A549 (cell line): ENCODE data around the gene CNTNAP5. TPM values are rescaled to one million over a fixed set of nuclear protein-coding genes. Genes with fewer than 3 reads are reported as not detected.

Source experiments
- ATAC-seq, 2 experiments: fragments of 200-7000 bp in 1 of 2; fragments of >200 bp in 1 of 2; cut with Nextera tagmentation in 1 of 2; cut with Tn5 transposase in 1 of 2; 3 replicates each; pipeline versions ENCODE4 v1.8.0 to v1.9.1; 2018 to 2020; ENCODE audit warnings: mild to moderate bottlenecking in 1 of 2, moderate library complexity in 1 of 2
- CTCF ChIA-PET: fragments of 300-600 bp; sonication (Branson Sonifier 250); formaldehyde crosslinking; extraction: SDS; loops from one replicate; lab custom pipeline; 2021; ENCODE audit warnings: antibody characterized with exemption, inconsistent platforms; lab: Yijun Ruan, JAX
- POLR2A ChIA-PET: fragments of 350-600 bp; formaldehyde crosslinking; extraction: SDS; loops from one replicate; lab custom pipeline; 2021; ENCODE audit warnings: antibody characterized with exemption, inconsistent platforms; lab: Yijun Ruan, JAX
- DNase-seq, 2 experiments: peaks; one replicate each; pipeline versions ENCODE4 v3.0.0 to v3.0.0-alpha.2; 2011 to 2016; ENCODE audit warnings: low read depth in 1 of 2, low spot score in 1 of 2
- FAIRE-seq: peaks from 2 replicates; lab custom pipeline; 2011; peaks lifted over from hg19 to GRCh38; lab: Jason Lieb, UNC
- H3K27ac ChIP-seq, 2 experiments: fragments of >200 bp; sonication (Bioruptor Twin); formaldehyde crosslinking; 3 replicates each; pipeline ENCODE4 v1.5.1; 2016 to 2017
- H3K4me1 ChIP-seq: fragments of >200 bp; sonication (Bioruptor Twin); formaldehyde crosslinking; 3 replicates; pipeline ENCODE4 v1.6.1; 2016
- H3K4me2 ChIP-seq: fragments of >200 bp; sonication (Bioruptor Twin); formaldehyde crosslinking; 3 replicates; pipeline ENCODE4 v1.6.1; 2016
- H3K4me3 ChIP-seq: fragments of >200 bp; sonication (Bioruptor Twin); formaldehyde crosslinking; 3 replicates; pipeline ENCODE4 v1.5.1; 2016
- H3K9me3 ChIP-seq: fragments of >200 bp; sonication (Bioruptor Twin); formaldehyde crosslinking; 3 replicates; pipeline ENCODE4 v1.6.1; 2016
- BHLHE40 ChIP-seq: IDR thresholded peaks from 2 replicates; pipeline ENCODE4 v1.6.1; 2012; ENCODE audit warnings: low read depth, low read length, inconsistent platforms
- CBX2 ChIP-seq: fragments of 200-600 bp; sonication (generic); IDR thresholded peaks from 2 replicates; pipeline ENCODE4 v1.6.1; 2016; ENCODE audit warnings: low read depth, mild to moderate bottlenecking, borderline replicate concordance
- CHD2 ChIP-seq: fragments of 150-350 bp; IDR thresholded peaks from 2 replicates; pipeline ENCODE4 v1.6.1; 2014; ENCODE audit warnings: low read length; ENCODE audit not compliant: partially characterized antibody
- FOSB ChIP-seq: fragments of 250-450 bp; sonication (Bioruptor Pico); IDR thresholded peaks from 2 replicates; pipeline ENCODE4 v1.5.0; 2020; ENCODE audit warnings: mild to moderate bottlenecking, moderate library complexity
- FOSL2 ChIP-seq, 2 experiments: fragments of 450-650 bp in 1 of 2; fragments of >200 bp in 1 of 2; sonication (Bioruptor Twin) in 1 of 2; formaldehyde crosslinking; IDR thresholded peaks; 2 replicates each; pipeline versions ENCODE4 v1.5.0 to v1.6.1; 2016 to 2020; ENCODE audit warnings: mild to moderate bottlenecking in 1 of 2, moderate library complexity in 1 of 2
- GATA3 ChIP-seq: IDR thresholded peaks from 2 replicates; pipeline ENCODE4 v1.6.1; 2012; ENCODE audit warnings: borderline replicate concordance
- HDAC2 ChIP-seq: fragments of 200-600 bp; sonication (generic); IDR thresholded peaks from 2 replicates; pipeline ENCODE4 v1.6.1; 2016
- HOXB13 ChIP-seq: fragments of 250-450 bp; sonication (Bioruptor Pico); IDR thresholded peaks from 2 replicates; pipeline ENCODE4 v1.5.0; 2020; ENCODE audit warnings: low read depth, mild to moderate bottlenecking, moderate library complexity
- JUNB ChIP-seq: fragments of >200 bp; sonication (Bioruptor Twin); formaldehyde crosslinking; IDR thresholded peaks from 2 replicates; pipeline ENCODE4 v1.6.1; 2016
- KDM5A ChIP-seq: fragments of 200-600 bp; sonication (generic); IDR thresholded peaks from 2 replicates; pipeline ENCODE4 v1.6.1; 2016; ENCODE audit warnings: antibody characterized with exemption, mild to moderate bottlenecking
- MAZ ChIP-seq: fragments of 150-350 bp; IDR thresholded peaks from 2 replicates; pipeline ENCODE4 v1.6.1; 2014; ENCODE audit warnings: antibody characterized with exemption, low read depth, low read length, borderline replicate concordance
- NFE2L2 ChIP-seq: fragments of 150-350 bp; conservative IDR thresholded peaks from 2 replicates; pipeline ENCODE4 v1.6.1; 2014; ENCODE audit warnings: low read length
- NR3C1 ChIP-seq: fragments of >200 bp; sonication (Bioruptor Twin); formaldehyde crosslinking; IDR thresholded peaks from 3 replicates; pipeline ENCODE4 v1.6.1; 2017
- POLR2A ChIP-seq: IDR thresholded peaks from 2 replicates; pipeline ENCODE4 v1.6.1; 2012; ENCODE audit warnings: mild to moderate bottlenecking, low read length
- POLR2AphosphoS2 ChIP-seq: conservative IDR thresholded peaks from 2 replicates; pipeline ENCODE4 v1.6.1; 2012; ENCODE audit warnings: low read length, improper control_type of control experiment, inconsistent platforms
- RAD21 ChIP-seq, 2 experiments: fragments of >200 bp in 1 of 2; sonication (Bioruptor Twin) in 1 of 2; formaldehyde crosslinking in 1 of 2; IDR thresholded peaks in 1 of 2; conservative IDR thresholded peaks in 1 of 2; 2 replicates in 1 of 2; 3 replicates in 1 of 2; pipeline ENCODE4 v1.6.1; 2012 to 2018; ENCODE audit warnings: inconsistent platforms in 1 of 2
- RFX5 ChIP-seq: fragments of 450-650 bp; IDR thresholded peaks from 2 replicates; pipeline ENCODE4 v1.7.1; 2014; ENCODE audit warnings: antibody characterized with exemption, mild to moderate bottlenecking, moderate library complexity
- RNF2 ChIP-seq: fragments of 200-600 bp; sonication (generic); IDR thresholded peaks from 2 replicates; pipeline ENCODE4 v1.6.1; 2016; ENCODE audit warnings: low read depth, mild to moderate bottlenecking, antibody characterized with exemption, moderate library complexity, borderline replicate concordance
- SMC3 ChIP-seq: fragments of >200 bp; sonication (Bioruptor Twin); formaldehyde crosslinking; IDR thresholded peaks from 3 replicates; pipeline ENCODE4 v1.6.1; 2018; ENCODE audit warnings: inconsistent platforms
- SREBF2 ChIP-seq: fragments of 450-650 bp; IDR thresholded peaks from 2 replicates; pipeline ENCODE4 v1.6.1; 2014; ENCODE audit warnings: mild to moderate bottlenecking, moderate library complexity
- TFCP2L1 ChIP-seq: fragments of 250-450 bp; sonication (Bioruptor Pico); IDR thresholded peaks from 2 replicates; pipeline ENCODE4 v1.5.0; 2021; ENCODE audit warnings: mild to moderate bottlenecking
- TP53 ChIP-seq: fragments of 250-450 bp; sonication (Bioruptor Pico); IDR thresholded peaks from 2 replicates; pipeline ENCODE4 v1.5.0; 2021; ENCODE audit warnings: mild to moderate bottlenecking, moderate library complexity
- ZFP36 ChIP-seq: fragments of 450-650 bp; IDR thresholded peaks from 2 replicates; pipeline ENCODE4 v1.6.1; 2014; ENCODE audit warnings: borderline replicate concordance; ENCODE audit not compliant: partially characterized antibody
- ZSCAN20 ChIP-seq: fragments of 250-450 bp; sonication (Bioruptor Pico); IDR thresholded peaks from 2 replicates; pipeline ENCODE4 v1.8.0; 2022; ENCODE audit warnings: mild to moderate bottlenecking, moderate library complexity
- WGBS: methylation state at CpG from one replicate; pipeline ENCODE4 v1.1.6; 2017; ENCODE audit errors: missing lambda C conversion rate; 5-methylcytosine and 5-hydroxymethylcytosine counted together
- polyA plus RNA-seq, 4 experiments: library from polyadenylated mRNA; depleted of rRNA in 3 of 4; stranded (reverse); fragments of >200 nt; fragmentation: RNase III in 1 of 4; extraction: RNeasy Plus Mini Kit Qiagen cat#74134 plus additional on column Dnase treatment in 1 of 4; gene quantifications; 2 replicates in 3 of 4; 3 replicates in 1 of 4; pipeline ENCODE4 v1.2.3, GENCODE V29; 2011 to 2017
- TF ChIP-seq, protein P1 (sequence below): fragments of 150-350 bp; IDR thresholded peaks from 2 replicates; pipeline ENCODE4 v1.6.1; 2014; ENCODE audit warnings: low read depth, mild to moderate bottlenecking, low read length
- TF ChIP-seq, protein P2 (sequence below): IDR thresholded peaks from 2 replicates; pipeline ENCODE4 v1.6.1; 2012; ENCODE audit warnings: low read depth, borderline replicate concordance
- TF ChIP-seq, protein P3 (sequence below): fragments of 450-650 bp; IDR thresholded peaks from 2 replicates; pipeline ENCODE4 v1.6.1; 2014; ENCODE audit warnings: antibody characterized with exemption
- TF ChIP-seq, protein P4 (sequence below): fragments of 250-450 bp; sonication (Bioruptor Pico); IDR thresholded peaks from 2 replicates; pipeline ENCODE4 v1.5.0; 2021; ENCODE audit warnings: mild to moderate bottlenecking, moderate library complexity, borderline replicate concordance
- TF ChIP-seq, protein P5 (sequence below): IDR thresholded peaks from 2 replicates; pipeline ENCODE4 v1.6.1; 2012

Gene CNTNAP5
- polyA plus RNA-seq, 2 of the 4 experiments (the other 2 are of a cell fraction), result not detected

DNA sequence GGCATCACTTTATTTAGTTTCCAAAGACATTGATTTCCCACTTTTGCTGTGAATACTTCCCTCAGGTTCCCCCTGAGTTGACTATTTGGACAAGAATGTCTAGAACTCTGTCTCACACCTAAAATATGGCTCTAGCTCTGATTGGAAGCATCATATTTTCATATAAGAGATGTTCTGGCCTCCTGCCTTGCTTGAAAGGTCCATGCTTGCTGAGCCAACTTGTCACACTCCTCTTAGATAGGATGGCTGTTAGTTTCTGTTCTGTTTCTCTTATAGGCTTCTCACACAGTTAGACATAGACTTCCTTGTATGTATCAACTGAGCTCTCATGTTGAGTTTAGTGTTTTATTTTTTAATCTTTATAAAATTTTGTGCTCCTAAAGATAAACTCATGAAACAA is 87.1 kb downstream of the CNTNAP5 start:
- Histone ChIP-seq H3K4me2 (no peak overlapping the region), H3K4me1 (no peaks in the 10 kb centered on the region), H3K4me3 (no peak overlapping the region), H3K27ac (no peak overlapping the region), H3K9me3 (no peaks in the 10 kb centered on the region)
- POLR2A ChIA-PET, result no interaction called here
- ATAC-seq (no peak), FAIRE-seq (no peak), DNase-seq (no peak)
- TF ChIP-seq RNF2 (no peak), NFE2L2 (no peak), MAZ (no peak), NR3C1 (no peak)
- TF ChIP-seq, protein P1, sequence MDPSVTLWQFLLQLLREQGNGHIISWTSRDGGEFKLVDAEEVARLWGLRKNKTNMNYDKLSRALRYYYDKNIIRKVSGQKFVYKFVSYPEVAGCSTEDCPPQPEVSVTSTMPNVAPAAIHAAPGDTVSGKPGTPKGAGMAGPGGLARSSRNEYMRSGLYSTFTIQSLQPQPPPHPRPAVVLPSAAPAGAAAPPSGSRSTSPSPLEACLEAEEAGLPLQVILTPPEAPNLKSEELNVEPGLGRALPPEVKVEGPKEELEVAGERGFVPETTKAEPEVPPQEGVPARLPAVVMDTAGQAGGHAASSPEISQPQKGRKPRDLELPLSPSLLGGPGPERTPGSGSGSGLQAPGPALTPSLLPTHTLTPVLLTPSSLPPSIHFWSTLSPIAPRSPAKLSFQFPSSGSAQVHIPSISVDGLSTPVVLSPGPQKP, result no peak
- CTCF ChIA-PET, result no interaction called here

DNA sequence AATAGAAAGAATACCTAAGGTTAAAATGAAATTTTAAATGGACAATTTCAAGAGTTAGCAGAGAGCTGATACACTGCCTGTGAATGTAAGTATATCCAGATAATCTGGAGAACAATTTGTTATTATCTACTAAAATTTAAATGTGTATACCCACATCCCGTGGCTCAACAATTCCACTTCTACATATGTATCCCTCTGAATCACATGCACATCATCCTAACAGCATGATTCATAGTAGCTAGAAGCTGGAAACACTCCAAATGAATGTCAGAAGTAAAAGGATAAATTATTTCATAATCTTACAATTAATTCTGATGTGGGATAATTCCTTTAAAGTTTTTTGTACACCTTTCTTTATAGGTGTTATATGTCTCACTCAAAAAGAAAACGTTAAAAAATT is 87.9 kb downstream of the CNTNAP5 start:
- Histone ChIP-seq H3K4me3 (no peak overlapping the region), H3K27ac (no peak overlapping the region), H3K4me2 (no peak overlapping the region), H3K4me1 (no peaks in the 10 kb centered on the region), H3K9me3 (no peaks in the 10 kb centered on the region)
- TF ChIP-seq CBX2, result no peak
- TF ChIP-seq TFCP2L1 (CRISPR knock-in tag), result no peak
- TF ChIP-seq TP53 (CRISPR knock-in tag), result no peak
- TF ChIP-seq SMC3, result no peak
- no peak for TF ChIP-seq HOXB13 (CRISPR knock-in tag)
- TF ChIP-seq, protein P1, result no peak
- TF ChIP-seq ZFP36, result no peak
- TF ChIP-seq POLR2AphosphoS2, result no peak
- TF ChIP-seq HDAC2, result no peak
- TF ChIP-seq GATA3, result no peak
- TF ChIP-seq, protein P2, sequence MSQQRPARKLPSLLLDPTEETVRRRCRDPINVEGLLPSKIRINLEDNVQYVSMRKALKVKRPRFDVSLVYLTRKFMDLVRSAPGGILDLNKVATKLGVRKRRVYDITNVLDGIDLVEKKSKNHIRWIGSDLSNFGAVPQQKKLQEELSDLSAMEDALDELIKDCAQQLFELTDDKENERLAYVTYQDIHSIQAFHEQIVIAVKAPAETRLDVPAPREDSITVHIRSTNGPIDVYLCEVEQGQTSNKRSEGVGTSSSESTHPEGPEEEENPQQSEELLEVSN, result no peak
- no peak for TF ChIP-seq ZSCAN20 (CRISPR knock-in tag)
- no peak for TF ChIP-seq RFX5
- TF ChIP-seq KDM5A, result no peak
- no peak for TF ChIP-seq SREBF2
- TF ChIP-seq, protein P3, sequence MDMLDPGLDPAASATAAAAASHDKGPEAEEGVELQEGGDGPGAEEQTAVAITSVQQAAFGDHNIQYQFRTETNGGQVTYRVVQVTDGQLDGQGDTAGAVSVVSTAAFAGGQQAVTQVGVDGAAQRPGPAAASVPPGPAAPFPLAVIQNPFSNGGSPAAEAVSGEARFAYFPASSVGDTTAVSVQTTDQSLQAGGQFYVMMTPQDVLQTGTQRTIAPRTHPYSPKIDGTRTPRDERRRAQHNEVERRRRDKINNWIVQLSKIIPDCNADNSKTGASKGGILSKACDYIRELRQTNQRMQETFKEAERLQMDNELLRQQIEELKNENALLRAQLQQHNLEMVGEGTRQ, result no peak
- ChIA-PET CTCF (no interaction called here), POLR2A (no interaction called here)
- FAIRE-seq (no peak), DNase-seq (no peak), ATAC-seq (no peak)
- WGBS, result 3% methylated on average over 2 of the region's 2 CpGs

DNA sequence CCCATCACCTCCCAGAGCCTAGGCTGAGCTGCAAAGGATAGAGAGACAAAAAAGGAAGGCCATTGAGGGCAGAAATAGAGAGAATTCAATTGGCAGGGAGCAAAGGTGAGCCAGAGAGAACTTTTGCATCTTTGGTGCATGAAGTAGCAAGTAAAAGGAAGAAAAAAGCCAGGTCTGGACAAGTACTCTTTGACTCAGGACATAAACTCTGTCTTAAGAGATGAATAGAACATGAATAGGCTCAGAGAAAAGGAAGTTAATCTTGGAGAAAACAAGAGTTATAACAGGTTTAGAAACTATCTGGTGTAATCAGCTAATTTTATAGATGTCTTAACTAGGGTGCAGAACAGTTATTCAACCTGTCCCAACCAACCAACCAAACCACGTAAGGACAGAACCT is 95.2 kb downstream of the CNTNAP5 start:
- H3K4me3 ChIP-seq, result no peak overlapping the region
- H3K27ac ChIP-seq, result no peak overlapping the region
- WGBS, result 0% methylated on average over 1 of the region's 1 CpG
- DNase-seq (no peak), ATAC-seq (no peak), FAIRE-seq (no peak)
- H3K4me2 ChIP-seq, result no peak overlapping the region
- no peaks in the 10 kb centered on the region for H3K9me3 ChIP-seq
- POLR2A ChIA-PET, result no interaction called here
- CTCF ChIA-PET, result no interaction called here
- no peaks in the 10 kb centered on the region for H3K4me1 ChIP-seq
- TF ChIP-seq SREBF2 (no peak), JUNB (no peak), FOSL2 (IDR thresholded peaks at IDR 0.05) (no peak), FOSL2 (CRISPR knock-in tag; IDR thresholded peaks at IDR 0.05) (no peak), TFCP2L1 (CRISPR knock-in tag) (no peak), KDM5A (no peak), BHLHE40 (no peak), POLR2A (no peak), HDAC2 (no peak), RAD21 (conservative IDR thresholded peaks at IDR 0.05 in 1 of 2, IDR thresholded peaks at IDR 0.05 in 1 of 2) (no peak), CHD2 (no peak), FOSB (CRISPR knock-in tag) (no peak)
- TF ChIP-seq, protein P4, sequence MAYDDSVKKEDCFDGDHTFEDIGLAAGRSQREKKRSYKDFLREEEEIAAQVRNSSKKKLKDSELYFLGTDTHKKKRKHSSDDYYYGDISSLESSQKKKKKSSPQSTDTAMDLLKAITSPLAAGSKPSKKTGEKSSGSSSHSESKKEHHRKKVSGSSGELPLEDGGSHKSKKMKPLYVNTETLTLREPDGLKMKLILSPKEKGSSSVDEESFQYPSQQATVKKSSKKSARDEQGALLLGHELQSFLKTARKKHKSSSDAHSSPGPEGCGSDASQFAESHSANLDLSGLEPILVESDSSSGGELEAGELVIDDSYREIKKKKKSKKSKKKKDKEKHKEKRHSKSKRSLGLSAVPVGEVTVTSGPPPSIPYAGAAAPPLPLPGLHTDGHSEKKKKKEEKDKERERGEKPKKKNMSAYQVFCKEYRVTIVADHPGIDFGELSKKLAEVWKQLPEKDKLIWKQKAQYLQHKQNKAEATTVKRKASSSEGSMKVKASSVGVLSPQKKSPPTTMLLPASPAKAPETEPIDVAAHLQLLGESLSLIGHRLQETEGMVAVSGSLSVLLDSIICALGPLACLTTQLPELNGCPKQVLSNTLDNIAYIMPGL (CRISPR knock-in tag), result no peak
- TF ChIP-seq, protein P5, sequence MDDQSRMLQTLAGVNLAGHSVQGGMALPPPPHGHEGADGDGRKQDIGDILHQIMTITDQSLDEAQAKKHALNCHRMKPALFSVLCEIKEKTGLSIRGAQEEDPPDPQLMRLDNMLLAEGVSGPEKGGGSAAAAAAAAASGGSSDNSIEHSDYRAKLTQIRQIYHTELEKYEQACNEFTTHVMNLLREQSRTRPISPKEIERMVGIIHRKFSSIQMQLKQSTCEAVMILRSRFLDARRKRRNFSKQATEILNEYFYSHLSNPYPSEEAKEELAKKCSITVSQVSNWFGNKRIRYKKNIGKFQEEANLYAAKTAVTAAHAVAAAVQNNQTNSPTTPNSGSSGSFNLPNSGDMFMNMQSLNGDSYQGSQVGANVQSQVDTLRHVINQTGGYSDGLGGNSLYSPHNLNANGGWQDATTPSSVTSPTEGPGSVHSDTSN, result no peak
- TF ChIP-seq, all 56 proteins: peak for 0
